Measurements from ENCODE around the gene UCKL1.

The UCKL1 gene

DNA sequence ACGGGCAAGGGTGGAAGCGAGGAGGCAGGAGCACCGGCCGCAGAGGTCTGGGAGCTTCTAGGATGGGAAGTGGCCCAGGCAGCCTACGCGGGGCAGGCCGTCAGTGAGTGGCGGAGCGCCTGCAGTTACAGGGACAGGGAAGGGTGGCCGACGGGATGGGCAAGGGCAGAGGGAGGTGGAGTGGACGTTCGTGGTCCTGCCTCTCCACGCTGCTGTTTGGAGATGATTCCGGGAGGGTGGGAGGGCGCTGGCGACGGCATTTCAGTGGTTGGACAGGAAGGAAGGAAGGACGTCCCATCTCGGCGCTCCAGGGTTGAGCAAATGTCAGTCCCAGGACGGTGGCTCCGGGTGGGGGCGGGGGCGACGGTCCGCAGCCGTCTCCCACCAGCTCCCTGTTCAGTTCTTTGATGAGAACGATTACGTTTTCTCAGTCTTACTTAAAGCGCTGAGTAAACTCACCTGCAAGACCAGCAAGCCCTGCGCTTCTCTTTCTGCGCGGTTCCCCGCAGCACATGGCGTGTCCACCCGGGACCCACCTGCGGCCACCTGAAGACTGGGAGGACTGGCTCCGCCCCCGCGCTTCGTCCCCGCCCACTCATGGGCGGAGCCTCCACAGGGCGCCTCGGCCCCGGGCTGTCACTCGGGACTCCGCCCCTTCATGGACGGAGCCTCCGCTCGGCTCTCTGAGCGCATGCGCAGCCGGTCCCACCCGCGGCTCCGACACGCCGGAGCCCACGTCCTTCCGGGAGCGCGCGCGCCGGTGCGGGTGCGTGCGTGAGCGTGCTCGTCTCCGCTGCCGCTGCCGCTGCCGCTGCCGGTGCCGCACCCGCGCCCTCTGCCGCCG lies 61.6 kb downstream of the UCKL1 start, which contains the start of gene DNAJC5:
TSS of gene DNAJC5 (plus strand) at position 769 of the 844 bp plus-strand sequence. CDS start 33,220 bp downstream, outside the sequence.
- no peaks in the 10 kb centered on the region for H3K27me3 Mint-ChIP-seq (ENCODE audit: low read depth)
- H3K4me3 Mint-ChIP-seq = peak within 1 kb of the TSS; percentile 93
- no peaks in the 10 kb centered on the region for H3K9me3 Mint-ChIP-seq
- H3K4me1 Mint-ChIP-seq (ENCODE audit: low read depth) = peaks cover 36% of the 10 kb centered on the region
- DNase-seq (ENCODE audit: low spot score) = peak; percentile 96
- peaks cover 38% of the 10 kb centered on the region for H3K36me3 Mint-ChIP-seq (ENCODE audit: low read depth)
- peak within 1 kb of the TSS; percentile 94 for H3K27ac Mint-ChIP-seq

- H3K4me3 Mint-ChIP-seq = peak overlapping the region; percentile 82
- peak overlapping the region; percentile 86 for H3K27ac Mint-ChIP-seq
- peaks cover 32% of the 10 kb centered on the region for H3K4me1 Mint-ChIP-seq (ENCODE audit: low read depth)
- no peak for DNase-seq (ENCODE audit: low spot score)
- H3K27me3 Mint-ChIP-seq (ENCODE audit: low read depth) = no peaks in the 10 kb centered on the region
- no peaks in the 10 kb centered on the region for H3K9me3 Mint-ChIP-seq
- H3K36me3 Mint-ChIP-seq (ENCODE audit: low read depth) = peaks cover 37% of the 10 kb centered on the region
Observed at GRCh38 chr20:63893999-63894357, 62.2 kb downstream of the UCKL1 start.

DNA sequence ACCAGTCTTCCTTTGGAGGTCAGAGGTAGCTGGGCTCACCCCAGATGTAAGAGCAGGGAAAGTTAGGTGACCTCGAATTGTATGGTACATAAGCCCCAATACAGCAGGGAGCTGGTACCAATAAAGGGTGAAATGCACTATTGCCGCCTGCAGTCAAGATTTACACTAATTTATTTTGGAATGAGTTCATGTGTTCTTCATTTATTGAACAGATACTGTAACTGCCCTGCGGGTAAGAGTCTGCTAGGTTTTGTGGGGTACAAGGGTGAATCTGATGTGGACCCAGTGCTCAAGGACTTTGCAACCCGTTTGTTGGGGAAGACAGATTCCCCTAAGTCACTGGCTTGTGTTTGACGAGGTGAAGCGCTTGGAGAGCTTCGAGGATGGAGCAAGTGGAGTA lies 63.8 kb downstream of the UCKL1 start:
- DNase-seq (ENCODE audit: low spot score) = no peak
- H3K9me3 Mint-ChIP-seq = no peaks in the 10 kb centered on the region
- no peak overlapping the region for H3K4me3 Mint-ChIP-seq
- H3K36me3 Mint-ChIP-seq (ENCODE audit: low read depth) = peaks cover 26% of the 10 kb centered on the region
- H3K27me3 Mint-ChIP-seq (ENCODE audit: low read depth) = no peaks in the 10 kb centered on the region
- peaks cover 17% of the 10 kb centered on the region for H3K4me1 Mint-ChIP-seq (ENCODE audit: low read depth)
- H3K27ac Mint-ChIP-seq = no peak overlapping the region

- Mint-ChIP-seq H3K36me3 (ENCODE audit: low read depth) (peaks cover 22% of the 10 kb centered on the region), H3K4me1 (ENCODE audit: low read depth) (peaks cover 11% of the 10 kb centered on the region), H3K27me3 (ENCODE audit: low read depth) (no peaks in the 10 kb centered on the region), H3K9me3 (no peaks in the 10 kb centered on the region), H3K27ac (no peak overlapping the region), H3K4me3 (no peak overlapping the region)
- no peak for DNase-seq (ENCODE audit: low spot score)
Observed at GRCh38 chr20:63891061-63892002, 64.9 kb downstream of the UCKL1 start.

- H3K27ac Mint-ChIP-seq = no peak overlapping the region
- H3K36me3 Mint-ChIP-seq (ENCODE audit: low read depth) = peaks cover 17% of the 10 kb centered on the region
- H3K4me3 Mint-ChIP-seq = no peak overlapping the region
- H3K27me3 Mint-ChIP-seq (ENCODE audit: low read depth) = no peaks in the 10 kb centered on the region
- H3K4me1 Mint-ChIP-seq (ENCODE audit: low read depth) = peaks cover 5% of the 10 kb centered on the region
- no peak for DNase-seq (ENCODE audit: low spot score)
- H3K9me3 Mint-ChIP-seq = no peaks in the 10 kb centered on the region
Observed at GRCh38 chr20:63890616-63891015, 65.6 kb downstream of the UCKL1 start.

DNA sequence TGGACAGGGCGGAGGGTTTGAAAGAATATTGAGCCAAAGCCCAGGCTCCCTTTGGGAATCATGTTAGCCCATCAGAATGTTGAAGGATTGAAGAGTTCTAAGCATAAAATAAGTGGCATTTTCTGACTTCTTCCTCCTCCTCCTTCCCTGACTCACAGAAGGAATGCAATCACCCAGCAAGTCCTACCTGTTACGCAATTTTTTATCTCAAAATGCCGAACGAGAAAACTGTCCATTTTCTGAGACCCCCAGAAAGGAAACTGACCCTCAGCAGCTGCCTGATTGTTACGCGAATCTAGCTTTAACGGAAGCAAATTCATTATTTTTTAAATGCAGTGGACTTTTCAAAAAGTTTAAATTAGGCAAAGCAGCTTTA lies 66.0 kb downstream of the UCKL1 start:
- DNase-seq (ENCODE audit: low spot score) = no peak
- Mint-ChIP-seq H3K36me3 (ENCODE audit: low read depth) (peaks cover 16% of the 10 kb centered on the region), H3K9me3 (no peaks in the 10 kb centered on the region), H3K27ac (no peak overlapping the region), H3K4me1 (ENCODE audit: low read depth) (peaks cover 5% of the 10 kb centered on the region), H3K27me3 (ENCODE audit: low read depth) (no peaks in the 10 kb centered on the region), H3K4me3 (no peak overlapping the region)

All from T-helper 2 cell treated with Interferon-gamma antibody and Interleukin-4, amounts not matched to agents 5 μg/mL and 100 μg/mL, for 36 hours (primary cell).